Measurements from ENCODE around the gene RUVBL1. TPM values are rescaled to one million over a fixed set of nuclear protein-coding genes. Genes with fewer than 3 reads are reported as not detected.

Gene RUVBL1
- total RNA-seq, 2 experiments from 2014 or later: 71.6 to 73.1 TPM

- no peaks in the 10 kb centered on the region for H3K9me3 Mint-ChIP-seq
- no peaks in the 10 kb centered on the region for H3K27me3 Mint-ChIP-seq (ENCODE audit: low read depth)
- H3K27ac Mint-ChIP-seq: no peak overlapping the region
- CTCF ChIA-PET: interaction anchor here (0.6 to 2.0 kb wide), 3 partner anchors 15 to 77 kb away, joined by 3 to 7 read pairs (median 3); no protein-coding TSS in a partner anchor
- H3K4me1 Mint-ChIP-seq (ENCODE audit: low read depth): peaks cover 21% of the 10 kb centered on the region
- intact Hi-C loops (cut with micrococcal nuclease): no loop called here
- H3K36me3 Mint-ChIP-seq (ENCODE audit: low read depth): peaks cover 29% of the 10 kb centered on the region
- H3K4me3 Mint-ChIP-seq: no peak overlapping the region
- DNase-seq: no peak
These were observed 51.7 kb downstream of the RUVBL1 start for GRCh38 chr3:128071771-128072453.

GRCh38 chr3:128070898-128071591, 52.6 kb downstream of the RUVBL1 start:
- H3K9me3 Mint-ChIP-seq: no peaks in the 10 kb centered on the region
- peaks cover 17% of the 10 kb centered on the region for H3K4me1 Mint-ChIP-seq (ENCODE audit: low read depth)
- no peak overlapping the region for H3K4me3 Mint-ChIP-seq
- no peaks in the 10 kb centered on the region for H3K27me3 Mint-ChIP-seq (ENCODE audit: low read depth)
- DNase-seq: no peak
- H3K27ac Mint-ChIP-seq: peak overlapping the region; percentile 41
- peaks cover 33% of the 10 kb centered on the region for H3K36me3 Mint-ChIP-seq (ENCODE audit: low read depth)
- CTCF ChIA-PET: interaction anchor here (2.0 kb wide), 1 partner anchor 62 kb away, joined by 7 read pairs; no protein-coding TSS in a partner anchor
- intact Hi-C loops (cut with micrococcal nuclease): no loop called here

- H3K36me3 Mint-ChIP-seq (ENCODE audit: low read depth): peaks cover 37% of the 10 kb centered on the region
These were observed 54.3 kb downstream of the RUVBL1 start for GRCh38 chr3:128069271-128069670.

DNA sequence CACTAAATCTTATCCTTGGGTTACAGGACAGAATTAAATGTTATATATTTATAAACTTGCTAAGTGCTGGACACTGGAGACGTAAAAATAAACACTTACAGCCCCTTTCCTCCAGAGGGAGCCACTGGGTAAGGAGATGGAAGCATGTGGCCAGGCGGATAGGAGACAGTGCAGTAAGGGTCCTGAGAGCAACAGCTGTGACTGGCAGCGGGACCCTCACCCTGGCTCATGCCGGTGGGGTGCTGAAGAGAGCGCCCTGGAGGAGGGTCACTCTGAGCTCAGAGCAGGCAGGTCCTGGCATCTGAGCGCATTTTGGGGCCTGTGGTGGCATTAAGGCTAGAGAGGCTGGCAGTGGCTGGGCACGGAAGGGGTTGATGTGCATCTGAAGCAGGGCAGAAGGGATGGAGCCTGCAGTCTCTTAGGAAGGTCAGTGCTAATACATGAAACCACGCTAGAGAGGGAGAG, 55.4 kb downstream of the RUVBL1 start:
- H3K36me3 Mint-ChIP-seq (ENCODE audit: low read depth): peaks cover 41% of the 10 kb centered on the region
- peak; percentile 41 for DNase-seq
- intact Hi-C loops (cut with micrococcal nuclease): no loop called here

More at GRCh38 chr3:128069271-128069670, 54.3 kb downstream of the RUVBL1 start:
- Mint-ChIP-seq H3K27me3 (ENCODE audit: low read depth) (no peaks in the 10 kb centered on the region), H3K27ac (no peak overlapping the region), H3K9me3 (no peaks in the 10 kb centered on the region), H3K4me3 (no peak overlapping the region), H3K4me1 (ENCODE audit: low read depth) (peaks cover 6% of the 10 kb centered on the region)
- CTCF ChIA-PET: interaction anchor here (1.8 to 4.8 kb wide), 2 partner anchors 12 to 15 kb away, joined by 8 to 19 read pairs; no protein-coding TSS in a partner anchor
- intact Hi-C loops (cut with micrococcal nuclease): no loop called here
- DNase-seq: no peak

DNA sequence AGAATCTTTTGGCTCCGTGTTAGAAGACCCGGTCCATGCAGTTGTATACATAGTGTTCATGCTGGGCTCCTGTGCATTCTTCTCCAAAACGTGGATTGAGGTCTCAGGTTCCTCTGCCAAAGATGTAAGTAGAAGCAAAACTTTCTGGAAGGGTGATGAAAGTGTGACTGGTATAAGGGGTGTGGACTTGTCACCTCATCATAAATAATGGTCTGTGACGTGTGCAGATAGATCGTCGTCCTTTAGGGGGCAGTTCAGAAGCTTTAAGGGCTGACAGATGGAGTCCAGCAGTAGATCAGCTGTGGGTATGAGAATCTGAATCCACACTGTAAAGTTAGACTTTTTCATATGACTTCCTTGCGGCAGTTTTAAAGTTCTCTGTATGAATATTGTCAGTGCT, 56.1 kb downstream of the RUVBL1 start:
- H3K27ac Mint-ChIP-seq: no peak overlapping the region
- CTCF ChIA-PET: interaction anchor here (0.6 to 4.8 kb wide), 4 partner anchors 11 to 66 kb away, joined by 3 to 19 read pairs (median 4); no protein-coding TSS in a partner anchor
- no peaks in the 10 kb centered on the region for H3K9me3 Mint-ChIP-seq
- peaks cover 47% of the 10 kb centered on the region for H3K36me3 Mint-ChIP-seq (ENCODE audit: low read depth)
- no peak overlapping the region for H3K4me3 Mint-ChIP-seq
- H3K27me3 Mint-ChIP-seq (ENCODE audit: low read depth): no peaks in the 10 kb centered on the region
- intact Hi-C loops (cut with micrococcal nuclease): no loop called here
- peaks cover 2% of the 10 kb centered on the region for H3K4me1 Mint-ChIP-seq (ENCODE audit: low read depth)
- DNase-seq: no peak

More for the DNA sequence above, 55.4 kb downstream of the RUVBL1 start:
- Mint-ChIP-seq H3K9me3 (no peaks in the 10 kb centered on the region), H3K4me1 (ENCODE audit: low read depth) (peaks cover 2% of the 10 kb centered on the region), H3K4me3 (no peak overlapping the region), H3K27me3 (ENCODE audit: low read depth) (no peaks in the 10 kb centered on the region), H3K27ac (peak overlapping the region; percentile 44)
- CTCF ChIA-PET: interaction anchor here (0.6 to 4.8 kb wide), 6 partner anchors 10 to 68 kb away, joined by 3 to 19 read pairs (median 4); no protein-coding TSS in a partner anchor

- Mint-ChIP-seq H3K4me1 (ENCODE audit: low read depth) (peaks cover 5% of the 10 kb centered on the region), H3K9me3 (no peaks in the 10 kb centered on the region), H3K36me3 (ENCODE audit: low read depth) (peaks cover 55% of the 10 kb centered on the region), H3K27me3 (ENCODE audit: low read depth) (no peaks in the 10 kb centered on the region), H3K4me3 (no peak overlapping the region), H3K27ac (no peak overlapping the region)
- CTCF ChIA-PET: interaction anchor here (2.5 to 4.8 kb wide), 2 partner anchors 10 to 67 kb away, joined by 9 to 19 read pairs; no protein-coding TSS in a partner anchor
- intact Hi-C loops (cut with micrococcal nuclease): no loop called here
- DNase-seq: no peak
These were observed 56.9 kb downstream of the RUVBL1 start for GRCh38 chr3:128066676-128067075.

- Mint-ChIP-seq H3K27ac (no peak overlapping the region), H3K27me3 (ENCODE audit: low read depth) (no peaks in the 10 kb centered on the region), H3K36me3 (ENCODE audit: low read depth) (peaks cover 60% of the 10 kb centered on the region), H3K4me1 (ENCODE audit: low read depth) (peaks cover 5% of the 10 kb centered on the region), H3K9me3 (no peaks in the 10 kb centered on the region), H3K4me3 (no peak overlapping the region)
- CTCF ChIA-PET: interaction anchor here (0.7 to 4.8 kb wide), 3 partner anchors 9 to 146 kb away, joined by 3 to 19 read pairs (median 9); no protein-coding TSS in a partner anchor
- no peak for DNase-seq
- intact Hi-C loops (cut with micrococcal nuclease): no loop called here
These were observed 57.5 kb downstream of the RUVBL1 start for GRCh38 chr3:128066114-128066513.

GRCh38 chr3:128064962-128065361, 58.6 kb downstream of the RUVBL1 start:
- H3K36me3 Mint-ChIP-seq (ENCODE audit: low read depth): peaks cover 65% of the 10 kb centered on the region

GRCh38 chr3:128063865-128064264, 59.7 kb downstream of the RUVBL1 start:
- Mint-ChIP-seq H3K27me3 (ENCODE audit: low read depth) (no peaks in the 10 kb centered on the region), H3K9me3 (no peaks in the 10 kb centered on the region), H3K36me3 (ENCODE audit: low read depth) (peaks cover 67% of the 10 kb centered on the region), H3K4me3 (no peak overlapping the region), H3K27ac (no peak overlapping the region), H3K4me1 (ENCODE audit: low read depth) (peaks cover 5% of the 10 kb centered on the region)
- no peak for DNase-seq
- CTCF ChIA-PET: no interaction called here
- intact Hi-C loops (cut with micrococcal nuclease): no loop called here

More at GRCh38 chr3:128064962-128065361, 58.6 kb downstream of the RUVBL1 start:
- no peak for DNase-seq
- intact Hi-C loops (cut with micrococcal nuclease): no loop called here
- no peak overlapping the region for H3K4me3 Mint-ChIP-seq
- no peaks in the 10 kb centered on the region for H3K27me3 Mint-ChIP-seq (ENCODE audit: low read depth)
- CTCF ChIA-PET: interaction anchor here (0.8 to 2.5 kb wide), 2 partner anchors 69 to 191 kb away, joined by 3 to 9 read pairs; no protein-coding TSS in a partner anchor
- H3K27ac Mint-ChIP-seq: no peak overlapping the region
- H3K9me3 Mint-ChIP-seq: no peaks in the 10 kb centered on the region
- H3K4me1 Mint-ChIP-seq (ENCODE audit: low read depth): peaks cover 5% of the 10 kb centered on the region

- H3K36me3 Mint-ChIP-seq (ENCODE audit: low read depth): peaks cover 52% of the 10 kb centered on the region
- DNase-seq: no peak
- CTCF ChIA-PET: interaction anchor here (1.3 kb wide), 1 partner anchor 11 kb away, joined by 3 read pairs; no protein-coding TSS in a partner anchor
- intact Hi-C loops (cut with micrococcal nuclease): no loop called here
- peaks cover 3% of the 10 kb centered on the region for H3K4me1 Mint-ChIP-seq (ENCODE audit: low read depth)
- peak overlapping the region; percentile 21 for H3K27ac Mint-ChIP-seq
- no peak overlapping the region for H3K4me3 Mint-ChIP-seq
- no peaks in the 10 kb centered on the region for H3K9me3 Mint-ChIP-seq
- H3K27me3 Mint-ChIP-seq (ENCODE audit: low read depth): no peaks in the 10 kb centered on the region
These were observed 61.4 kb downstream of the RUVBL1 start for GRCh38 chr3:128062033-128062745.

GRCh38 chr3:128060473-128061381, 62.9 kb downstream of the RUVBL1 start:
- CTCF ChIA-PET: no interaction called here
- peaks cover 51% of the 10 kb centered on the region for H3K36me3 Mint-ChIP-seq (ENCODE audit: low read depth)
- intact Hi-C loops (cut with micrococcal nuclease): no loop called here
- DNase-seq: no peak
- no peaks in the 10 kb centered on the region for H3K9me3 Mint-ChIP-seq
- no peak overlapping the region for H3K4me3 Mint-ChIP-seq
- H3K27me3 Mint-ChIP-seq (ENCODE audit: low read depth): no peaks in the 10 kb centered on the region
- peaks cover 6% of the 10 kb centered on the region for H3K4me1 Mint-ChIP-seq (ENCODE audit: low read depth)
- no peak overlapping the region for H3K27ac Mint-ChIP-seq
